GM18498 (cell line): Measurements from ENCODE around the gene EPHA6.

Experiments used
- ATAC-seq: cut with Tn5 transposase; IDR thresholded peaks from one replicate; pipeline ENCODE4 v1.9.1; 2021; ENCODE audit warnings: mild to moderate bottlenecking, moderate library complexity; ENCODE audit not compliant: unreplicated experiment

EPHA6 gene

GRCh38 chr3:97575742-97576141 lies 761.3 kb downstream of the EPHA6 start:
- ATAC-seq = no peak

GRCh38 chr3:97576221-97576620 lies 761.8 kb downstream of the EPHA6 start:
- no peak for ATAC-seq

GRCh38 chr3:97579365-97579764 lies 765.0 kb downstream of the EPHA6 start:
- ATAC-seq = no peak

GRCh38 chr3:97610626-97611025 lies 796.2 kb downstream of the EPHA6 start:
- ATAC-seq = no peak

GRCh38 chr3:97612632-97613031 lies 798.2 kb downstream of the EPHA6 start:
- no peak for ATAC-seq

GRCh38 chr3:97613139-97613538 lies 798.7 kb downstream of the EPHA6 start:
- ATAC-seq = no peak

- ATAC-seq = peak; percentile 64
These were observed 806.1 kb downstream of the EPHA6 start for GRCh38 chr3:97620514-97620913.

- ATAC-seq = no peak
These were observed 822.1 kb downstream of the EPHA6 start for GRCh38 chr3:97636465-97636864.

GRCh38 chr3:97646932-97647331 lies 832.5 kb downstream of the EPHA6 start:
- ATAC-seq = no peak

- ATAC-seq = no peak
These were observed 833.1 kb downstream of the EPHA6 start for GRCh38 chr3:97647441-97647982.

- no peak for ATAC-seq
These were observed 841.6 kb downstream of the EPHA6 start for GRCh38 chr3:97655971-97656370.

- no peak for ATAC-seq
These were observed 842.2 kb downstream of the EPHA6 start for GRCh38 chr3:97656638-97657037.

- no peak for ATAC-seq
These were observed 844.4 kb downstream of the EPHA6 start for GRCh38 chr3:97658668-97659285.

- no peak for ATAC-seq
These were observed 847.9 kb downstream of the EPHA6 start for GRCh38 chr3:97662264-97662663.

GRCh38 chr3:97662762-97663161 lies 848.4 kb downstream of the EPHA6 start:
- ATAC-seq = no peak

GRCh38 chr3:97665896-97666295 lies 851.5 kb downstream of the EPHA6 start:
- ATAC-seq = no peak

- no peak for ATAC-seq
These were observed 856.6 kb downstream of the EPHA6 start for GRCh38 chr3:97670952-97671351.

GRCh38 chr3:97673357-97673997 lies 859.1 kb downstream of the EPHA6 start:
- ATAC-seq = no peak

- ATAC-seq = no peak
These were observed 860.1 kb downstream of the EPHA6 start for GRCh38 chr3:97674461-97674860.

GRCh38 chr3:97680210-97680609 lies 865.8 kb downstream of the EPHA6 start:
- no peak for ATAC-seq

- ATAC-seq = no peak
These were observed 866.3 kb downstream of the EPHA6 start for GRCh38 chr3:97680696-97681095.

- ATAC-seq = no peak
These were observed 870.1 kb downstream of the EPHA6 start for GRCh38 chr3:97684490-97684889.

GRCh38 chr3:97686258-97686657 lies 871.9 kb downstream of the EPHA6 start:
- ATAC-seq = no peak
